T-helper 1 cell (primary cell): ENCODE results near the gene NDUFV2.
"Not testable (repeated sequence)": the region's sequence is repeated elsewhere in the genome, so short reads cannot be mapped to it uniquely, and the experiment has no call there.

Experiments used
- DNase-seq, 5 donors: peaks; one replicate each; pipeline ENCODE4 v3.0.0-alpha.2; 2012 to 2020
- total RNA-seq, 4 donors: gene quantifications; one replicate each; lab custom pipeline; 2026; lab: John Stamatoyannopoulos, UW

The NDUFV2 gene
- 40.7 to 63.4 (median 49.9) reads per million in 4 donors for total RNA-seq

- DNase-seq: peak; percentile 93 to 98 (median 95)
These were observed at the start of gene NDUFV2 for GRCh38 chr18:9102508-9103375. TSS of gene NDUFV2 (plus strand) at chr18:9102699. CDS start at chr18:9102744, 45 bp downstream.

GRCh38 chr18:9053814-9054213 lies 48.7 kb upstream of the NDUFV2 start:
- DNase-seq: no peak

GRCh38 chr18:9055185-9055584 lies 47.3 kb upstream of the NDUFV2 start:
- no peak for DNase-seq

GRCh38 chr18:9055626-9056025 lies 46.9 kb upstream of the NDUFV2 start:
- DNase-seq: no peak

- no peak for DNase-seq
These were observed 44.9 kb upstream of the NDUFV2 start for GRCh38 chr18:9057646-9058045.

GRCh38 chr18:9058406-9058805 lies 44.1 kb upstream of the NDUFV2 start:
- no peak for DNase-seq

GRCh38 chr18:9062418-9062751 lies 40.1 kb upstream of the NDUFV2 start:
- DNase-seq: no peak

- no peak for DNase-seq
These were observed 36.6 kb upstream of the NDUFV2 start for GRCh38 chr18:9065864-9066263.

GRCh38 chr18:9066358-9066757 lies 36.1 kb upstream of the NDUFV2 start:
- DNase-seq: peak in 1 of 5 donors; percentile 42

- peak in 1 of 5 donors; percentile 25 for DNase-seq
These were observed 35.6 kb upstream of the NDUFV2 start for GRCh38 chr18:9066817-9067306.

GRCh38 chr18:9067823-9068222 lies 34.7 kb upstream of the NDUFV2 start:
- no peak for DNase-seq

- no peak for DNase-seq
These were observed 34.2 kb upstream of the NDUFV2 start for GRCh38 chr18:9068346-9068745.

GRCh38 chr18:9069601-9070000 lies 32.9 kb upstream of the NDUFV2 start:
- no peak for DNase-seq

GRCh38 chr18:9070212-9070611 lies 32.3 kb upstream of the NDUFV2 start:
- no peak for DNase-seq

GRCh38 chr18:9079818-9080528 lies 22.5 kb upstream of the NDUFV2 start:
- DNase-seq: no peak

- peak in 1 of 5 donors; percentile 84 for DNase-seq
These were observed 20.6 kb upstream of the NDUFV2 start for GRCh38 chr18:9081940-9082339.

GRCh38 chr18:9082711-9083510 lies 19.6 kb upstream of the NDUFV2 start:
- DNase-seq: peak in 3 of 5 donors; percentile 11 to 93 (median 11)

GRCh38 chr18:9086015-9086414 lies 16.5 kb upstream of the NDUFV2 start:
- DNase-seq: no peak

- DNase-seq: no peak
These were observed 15.9 kb upstream of the NDUFV2 start for GRCh38 chr18:9086624-9087023.

- no peak for DNase-seq
These were observed 15.4 kb upstream of the NDUFV2 start for GRCh38 chr18:9087144-9087543.

GRCh38 chr18:9088252-9088651 lies 14.2 kb upstream of the NDUFV2 start:
- no peak for DNase-seq

GRCh38 chr18:9088727-9089126 lies 13.8 kb upstream of the NDUFV2 start:
- DNase-seq: not testable (repeated sequence)

GRCh38 chr18:9090578-9090977 lies 11.9 kb upstream of the NDUFV2 start:
- DNase-seq: peak in 1 of 5 donors; percentile 38
